GM18499 (cell line): ENCODE data around the gene SLC6A13.
"Not testable (repeated sequence)": the region's sequence is repeated elsewhere in the genome, so short reads cannot be mapped to it uniquely, and the experiment has no call there.

Source experiments
- ATAC-seq: cut with Tn5 transposase; IDR thresholded peaks from one replicate; pipeline ENCODE4 v1.9.1; 2021; ENCODE audit warnings: moderate number of reproducible peaks; ENCODE audit not compliant: insufficient read depth, unreplicated experiment

Gene SLC6A13

DNA sequence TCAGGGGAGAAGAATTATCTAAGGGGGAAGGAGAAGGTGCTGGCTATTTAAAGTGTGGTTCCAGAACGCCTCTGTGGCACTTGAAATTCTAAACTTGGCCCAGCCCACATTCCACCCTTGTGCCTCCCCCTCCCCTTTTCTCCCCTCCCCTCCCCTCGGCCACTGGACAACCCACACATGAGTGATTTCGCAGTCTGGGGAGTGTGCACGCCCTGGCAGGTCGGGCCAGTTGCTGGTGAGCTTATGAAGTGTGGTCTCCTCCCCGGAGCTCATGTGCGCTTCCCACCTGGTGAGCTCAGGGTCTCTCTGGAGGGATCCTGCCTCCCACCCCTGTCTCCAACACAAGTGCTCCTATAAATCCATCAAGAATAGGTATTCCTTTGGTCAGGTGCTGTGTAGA, at the start of gene SLC6A13:
Gene SLC6A13, minus strand, starts transcription at position 20 of the 400 bp plus-strand sequence. CDS start 2,784 bp downstream, outside the sequence.
- no peak for ATAC-seq

- no peak for ATAC-seq
Observed at GRCh38 chr12:308511-308910, 45.9 kb upstream of the SLC6A13 start.

DNA sequence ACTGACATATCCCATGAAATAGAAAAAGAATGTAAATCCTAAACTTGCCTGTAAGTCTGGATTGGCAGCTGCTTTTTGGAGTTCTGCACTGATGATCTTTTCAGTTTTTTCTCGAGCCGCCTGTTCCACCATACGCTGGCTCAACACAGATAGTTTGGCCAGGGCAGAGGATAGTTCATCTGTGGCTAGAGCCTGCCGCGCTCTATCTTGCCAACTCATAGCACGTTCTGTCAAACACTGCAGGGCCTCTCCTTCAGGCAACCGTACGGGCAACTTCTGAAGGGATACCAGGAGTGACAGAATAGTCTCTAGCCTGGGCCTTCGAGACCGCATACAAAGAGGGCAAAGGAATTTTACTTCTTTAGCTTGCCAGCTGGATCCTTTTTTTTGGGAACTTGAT, 44.8 kb upstream of the SLC6A13 start:
- ATAC-seq = no peak

DNA sequence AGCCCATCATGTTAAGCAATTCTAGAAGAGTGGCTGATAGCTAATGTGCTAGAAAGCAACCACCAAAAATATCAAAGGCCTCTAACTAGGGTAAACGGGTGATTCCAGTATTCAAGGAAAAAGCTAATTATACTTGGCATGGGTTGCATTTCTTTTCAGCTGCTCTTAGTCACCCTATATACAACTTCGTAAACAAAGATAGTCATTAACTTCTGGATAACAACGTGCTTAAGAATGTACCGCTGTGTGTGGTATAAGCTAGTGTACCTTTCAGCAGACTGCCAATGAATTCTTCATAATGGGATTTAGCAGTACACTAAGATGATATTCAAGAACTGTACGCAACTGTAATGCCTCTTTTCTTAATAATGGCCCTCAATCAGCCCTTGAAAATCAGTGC, 42.2 kb upstream of the SLC6A13 start:
- ATAC-seq = no peak

DNA sequence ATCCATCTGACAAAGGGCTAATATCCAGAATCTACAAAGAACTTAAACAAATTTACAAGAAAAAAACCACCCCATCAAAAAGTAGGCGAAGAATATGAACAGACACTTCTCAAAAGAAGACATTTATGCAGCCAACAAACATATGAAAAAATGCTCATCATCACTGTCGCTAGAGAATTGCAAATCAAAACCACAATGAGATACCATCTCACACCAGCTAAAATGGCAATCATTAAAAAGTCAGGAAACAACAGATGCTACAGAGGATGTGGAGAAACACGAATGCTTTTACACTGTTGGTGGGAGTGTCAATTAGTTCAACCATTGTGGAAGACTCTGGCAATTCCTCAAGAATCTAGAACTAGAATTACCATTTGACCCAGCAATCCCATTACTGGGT, 40.1 kb upstream of the SLC6A13 start:
- ATAC-seq = not testable (repeated sequence)

DNA sequence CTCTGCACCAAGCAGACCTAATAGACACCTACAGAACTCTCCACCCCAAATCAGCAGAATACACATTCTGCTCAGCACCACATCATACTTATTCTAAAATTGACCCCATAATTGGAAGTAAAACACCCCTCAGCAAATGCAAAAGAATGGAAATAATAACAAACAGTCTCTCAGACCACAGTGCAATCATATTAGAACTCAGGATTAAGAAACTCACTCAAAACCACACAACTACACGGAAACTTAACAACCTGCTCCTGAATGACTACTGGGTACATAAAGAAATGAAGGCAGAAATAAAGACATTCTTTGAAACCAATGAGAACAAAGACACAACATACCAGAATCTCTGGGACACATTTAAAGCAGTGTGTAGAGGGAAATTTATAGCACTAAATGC, 37.5 kb upstream of the SLC6A13 start:
- not testable (repeated sequence) for ATAC-seq

DNA sequence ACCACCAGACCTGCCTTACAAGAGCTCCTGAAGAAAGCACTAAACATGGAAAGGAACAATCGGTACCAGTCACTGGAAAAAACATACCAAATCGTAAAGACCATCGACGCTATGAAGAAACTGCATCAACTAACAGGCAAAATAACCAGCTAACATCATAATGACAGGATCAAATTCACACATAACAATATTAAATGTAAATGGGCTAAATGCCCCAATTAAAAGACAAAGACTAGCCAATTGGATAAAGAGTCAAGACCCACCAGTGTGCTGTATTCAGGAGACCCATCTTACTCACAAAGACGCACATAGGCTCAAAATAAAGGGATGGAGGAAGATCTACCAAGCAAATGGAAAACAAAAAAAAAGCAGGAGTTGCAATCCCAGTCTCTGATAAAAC, 36.9 kb upstream of the SLC6A13 start:
- ATAC-seq = not testable (repeated sequence)

DNA sequence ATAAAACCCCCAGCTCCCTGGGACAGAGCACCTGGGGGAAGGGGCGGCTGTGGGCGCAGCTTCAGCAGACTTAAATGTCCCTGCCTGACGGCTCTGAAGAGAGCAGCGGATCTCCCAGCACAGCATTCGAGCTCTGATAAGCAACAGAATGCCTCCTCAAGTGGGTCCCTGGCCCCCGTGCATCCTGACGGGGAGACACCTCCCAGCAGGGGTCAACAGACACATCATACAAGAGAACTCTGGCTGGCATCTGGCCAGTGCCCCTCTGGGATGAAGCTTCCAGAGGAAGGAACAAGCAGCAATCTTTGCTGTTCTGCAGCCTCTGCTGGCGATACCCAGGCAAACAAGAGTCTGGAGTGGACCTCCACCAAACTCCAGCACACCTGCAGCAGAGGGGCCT, 35.4 kb upstream of the SLC6A13 start:
- ATAC-seq = not testable (repeated sequence)

GRCh38 chr12:295132-295531, 32.5 kb upstream of the SLC6A13 start:
- ATAC-seq = no peak

DNA sequence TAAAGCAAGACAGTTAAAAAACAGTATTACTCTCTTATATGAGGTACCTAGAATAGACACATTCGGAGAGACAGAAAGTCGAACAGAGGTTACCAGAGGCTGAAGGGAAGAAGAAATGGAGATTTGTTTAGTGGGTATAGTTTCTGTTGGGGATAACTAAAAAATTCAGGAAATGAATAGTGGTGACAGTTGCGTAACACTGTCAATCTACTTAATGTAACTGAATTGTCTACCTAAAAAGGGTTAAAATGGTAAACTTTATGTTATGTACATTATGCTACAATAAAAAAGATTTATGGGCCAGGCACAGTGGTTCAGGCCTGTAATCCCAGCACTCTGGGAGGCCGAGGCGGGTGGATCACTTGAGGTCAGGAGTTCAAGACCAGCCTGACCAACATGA, 30.6 kb upstream of the SLC6A13 start:
- no peak for ATAC-seq

GRCh38 chr12:292186-292585, 29.6 kb upstream of the SLC6A13 start:
- ATAC-seq = no peak

DNA sequence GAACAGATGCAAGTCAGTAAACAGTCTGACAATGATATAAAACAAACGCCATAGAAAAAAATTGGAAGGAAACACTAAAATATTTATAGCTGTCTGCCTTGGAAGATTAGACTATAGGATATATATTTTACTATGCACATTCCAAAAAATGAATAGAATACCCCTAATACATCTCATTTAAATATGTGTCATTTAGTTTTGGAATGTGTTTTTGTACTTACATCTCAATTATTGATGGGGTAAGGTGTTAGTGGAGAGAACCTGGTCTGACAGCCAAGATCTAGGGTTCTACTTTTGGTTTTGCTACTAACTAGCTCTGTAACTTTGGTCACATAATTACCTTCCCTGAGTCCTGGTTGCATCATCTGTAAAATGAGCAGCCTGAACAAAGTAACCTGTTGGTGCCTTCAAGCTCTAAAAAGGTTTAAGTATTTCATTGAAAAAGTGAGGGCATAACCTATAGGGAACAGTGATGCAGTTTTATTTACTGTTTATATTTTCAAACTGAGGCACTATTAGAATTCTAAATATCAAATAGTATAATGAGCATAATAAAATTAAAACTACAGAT, 28.6 kb upstream of the SLC6A13 start:
- ATAC-seq = no peak

- ATAC-seq = no peak
Observed at GRCh38 chr12:288687-289086, 26.1 kb upstream of the SLC6A13 start.

DNA sequence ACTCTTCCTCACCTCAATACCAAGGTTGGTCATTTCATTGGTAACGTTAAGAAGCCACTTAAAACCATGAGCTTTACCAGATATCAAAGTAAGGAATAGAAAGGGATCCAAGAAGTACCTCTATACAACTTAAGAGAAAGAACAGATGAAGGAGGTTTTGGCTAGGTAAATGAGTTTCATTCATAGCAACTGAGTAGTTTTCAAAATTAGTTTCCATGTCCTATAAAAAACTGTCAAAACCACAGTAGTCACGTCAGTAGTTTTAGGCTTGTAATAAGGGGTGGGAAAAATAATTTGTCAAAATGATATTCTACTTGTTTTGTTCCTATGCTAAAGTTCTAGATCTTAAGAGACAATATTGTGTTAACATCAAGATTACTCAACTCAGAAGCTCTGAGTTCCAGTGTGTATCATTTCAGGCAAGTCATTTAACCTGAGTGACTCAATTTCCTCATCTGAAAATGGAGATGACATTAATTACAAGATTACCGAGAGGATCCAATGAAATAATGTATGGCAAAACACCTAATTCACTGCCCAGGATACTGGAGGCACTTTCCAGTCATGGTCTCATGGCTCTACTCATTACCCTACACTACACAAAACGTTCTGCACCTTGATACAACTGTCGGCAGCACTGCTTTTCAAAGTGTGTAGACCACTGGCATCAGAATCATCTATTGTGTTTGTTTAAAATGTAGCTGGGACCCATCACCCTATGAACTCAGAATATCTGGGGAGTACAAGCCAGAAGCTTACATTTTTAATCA, 24.1 kb upstream of the SLC6A13 start:
- ATAC-seq = no peak

DNA sequence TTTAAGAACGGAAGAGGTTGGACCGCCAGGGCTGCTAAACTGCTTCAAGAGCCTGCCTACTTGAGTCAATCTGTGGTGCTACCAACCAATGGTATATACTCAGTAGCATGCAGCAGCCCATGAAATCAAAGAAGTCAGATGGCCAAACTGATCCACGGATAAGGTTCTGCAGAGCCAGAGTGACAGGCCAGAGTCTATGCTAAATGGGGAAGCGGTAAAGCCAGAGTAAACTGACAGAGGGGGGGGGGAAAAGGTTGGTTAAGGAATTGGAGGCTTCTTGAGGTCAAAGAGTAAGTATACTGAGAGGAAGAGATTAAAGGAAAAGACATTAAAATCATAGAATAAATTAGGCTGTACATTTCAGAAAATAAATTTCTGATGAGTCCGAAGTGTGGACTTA, 15.4 kb upstream of the SLC6A13 start:
- ATAC-seq = no peak

GRCh38 chr12:275812-276211, 13.2 kb upstream of the SLC6A13 start:
- ATAC-seq = no peak

GRCh38 chr12:273382-273781, 10.7 kb upstream of the SLC6A13 start:
- ATAC-seq = no peak

DNA sequence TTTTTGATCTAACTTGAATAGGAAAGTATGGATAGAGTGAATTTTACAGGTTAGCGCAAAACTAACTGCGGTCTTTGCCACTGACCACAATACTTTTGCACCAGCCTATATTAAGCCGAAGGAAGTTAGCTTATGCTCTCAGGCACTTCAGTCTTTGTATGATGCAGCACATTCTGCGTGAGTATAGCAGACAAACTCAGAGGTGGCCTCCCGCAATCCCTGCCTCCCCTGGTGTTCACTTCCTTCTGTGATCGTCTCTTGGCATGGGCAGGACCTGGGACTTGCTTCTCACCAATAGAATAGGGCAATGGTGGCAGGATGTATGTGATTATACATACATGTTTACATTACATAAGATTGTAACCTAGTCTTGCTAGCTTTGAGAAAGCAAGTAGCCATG, 10.3 kb upstream of the SLC6A13 start:
- no peak for ATAC-seq

DNA sequence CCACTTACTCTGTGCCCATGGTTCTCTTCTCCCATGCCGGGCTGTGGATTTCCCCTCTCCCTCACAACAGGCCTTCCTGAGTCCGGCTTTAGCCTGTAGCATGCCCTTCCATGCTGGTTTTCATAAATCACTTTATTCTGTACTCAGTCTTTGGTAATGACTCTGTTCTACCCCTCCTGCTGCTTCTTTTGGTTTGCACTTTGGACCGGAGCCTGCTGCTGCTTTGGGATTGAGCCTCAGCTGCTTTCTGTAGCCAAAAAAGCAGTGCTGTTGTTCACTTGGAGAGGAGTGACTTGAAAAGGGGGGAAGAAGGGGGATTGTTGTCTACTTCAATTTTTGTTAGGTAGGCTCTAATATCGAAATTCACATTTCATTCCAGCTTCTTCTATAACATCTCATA, 8.5 kb upstream of the SLC6A13 start:
- no peak for ATAC-seq

- no peak for ATAC-seq
Observed at GRCh38 chr12:269191-269590, 6.6 kb upstream of the SLC6A13 start.

DNA sequence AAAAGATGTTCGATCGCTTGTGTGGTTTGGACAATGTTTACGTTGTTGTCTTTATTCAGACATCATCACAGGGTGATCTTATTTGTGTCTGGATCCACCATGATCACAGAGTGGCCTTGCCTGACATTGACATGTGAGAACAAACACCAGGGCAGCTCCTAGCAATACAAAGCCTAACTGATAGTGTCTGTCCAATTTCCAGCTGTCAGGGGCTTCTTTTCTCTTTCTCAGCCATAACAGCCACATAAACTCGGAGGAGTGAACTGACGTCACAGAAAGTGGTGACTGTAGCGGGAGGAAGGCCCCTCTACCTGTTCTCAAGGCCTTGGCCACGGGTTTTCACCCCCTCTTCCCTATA, 5.8 kb upstream of the SLC6A13 start:
- no peak for ATAC-seq
